ENCODE measurements around the gene SUN5.

The SUN5 gene

DNA sequence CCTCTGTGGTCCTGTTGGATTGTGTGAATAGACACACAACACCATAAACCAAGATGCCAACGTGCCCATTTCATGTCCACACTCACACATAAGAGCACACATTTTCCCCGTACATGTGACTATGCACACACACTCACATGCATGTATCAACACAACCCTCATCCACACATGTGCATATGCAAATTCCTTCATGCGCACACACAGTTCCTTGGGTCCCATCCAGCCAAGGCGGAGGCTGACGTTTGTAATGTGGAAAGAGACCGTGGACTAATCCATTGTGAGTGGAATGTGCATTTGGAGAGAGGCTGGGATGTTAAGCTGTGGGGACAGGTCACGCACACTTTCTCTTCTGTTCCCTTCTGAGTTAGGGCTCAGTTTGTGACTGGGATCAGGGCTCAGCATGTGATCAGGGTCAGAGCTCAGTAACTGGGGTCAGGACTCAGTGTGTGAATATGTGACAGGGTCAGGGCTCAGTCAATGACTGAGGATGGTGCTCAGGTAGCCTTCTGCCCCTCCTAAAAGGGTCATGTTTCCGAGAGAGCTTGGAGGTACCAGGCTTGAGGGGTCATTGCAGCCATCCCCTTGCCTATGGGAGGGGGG lies 2.6 kb upstream of the SUN5 start:
- H3K4me3 ChIP-seq (replicated peaks in 1 of 2; ENCODE audit: low read depth in 2 of 2, low read length in 2 of 2): no peak overlapping the region
- no peak for DNase-seq (ENCODE audit: low read depth in 2 of 2)
- TF ChIP-seq, protein P1, sequence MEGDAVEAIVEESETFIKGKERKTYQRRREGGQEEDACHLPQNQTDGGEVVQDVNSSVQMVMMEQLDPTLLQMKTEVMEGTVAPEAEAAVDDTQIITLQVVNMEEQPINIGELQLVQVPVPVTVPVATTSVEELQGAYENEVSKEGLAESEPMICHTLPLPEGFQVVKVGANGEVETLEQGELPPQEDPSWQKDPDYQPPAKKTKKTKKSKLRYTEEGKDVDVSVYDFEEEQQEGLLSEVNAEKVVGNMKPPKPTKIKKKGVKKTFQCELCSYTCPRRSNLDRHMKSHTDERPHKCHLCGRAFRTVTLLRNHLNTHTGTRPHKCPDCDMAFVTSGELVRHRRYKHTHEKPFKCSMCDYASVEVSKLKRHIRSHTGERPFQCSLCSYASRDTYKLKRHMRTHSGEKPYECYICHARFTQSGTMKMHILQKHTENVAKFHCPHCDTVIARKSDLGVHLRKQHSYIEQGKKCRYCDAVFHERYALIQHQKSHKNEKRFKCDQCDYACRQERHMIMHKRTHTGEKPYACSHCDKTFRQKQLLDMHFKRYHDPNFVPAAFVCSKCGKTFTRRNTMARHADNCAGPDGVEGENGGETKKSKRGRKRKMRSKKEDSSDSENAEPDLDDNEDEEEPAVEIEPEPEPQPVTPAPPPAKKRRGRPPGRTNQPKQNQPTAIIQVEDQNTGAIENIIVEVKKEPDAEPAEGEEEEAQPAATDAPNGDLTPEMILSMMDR (IDR thresholded peaks at IDR 0.05; ENCODE audit: low read depth, low read length): no peak

DNA sequence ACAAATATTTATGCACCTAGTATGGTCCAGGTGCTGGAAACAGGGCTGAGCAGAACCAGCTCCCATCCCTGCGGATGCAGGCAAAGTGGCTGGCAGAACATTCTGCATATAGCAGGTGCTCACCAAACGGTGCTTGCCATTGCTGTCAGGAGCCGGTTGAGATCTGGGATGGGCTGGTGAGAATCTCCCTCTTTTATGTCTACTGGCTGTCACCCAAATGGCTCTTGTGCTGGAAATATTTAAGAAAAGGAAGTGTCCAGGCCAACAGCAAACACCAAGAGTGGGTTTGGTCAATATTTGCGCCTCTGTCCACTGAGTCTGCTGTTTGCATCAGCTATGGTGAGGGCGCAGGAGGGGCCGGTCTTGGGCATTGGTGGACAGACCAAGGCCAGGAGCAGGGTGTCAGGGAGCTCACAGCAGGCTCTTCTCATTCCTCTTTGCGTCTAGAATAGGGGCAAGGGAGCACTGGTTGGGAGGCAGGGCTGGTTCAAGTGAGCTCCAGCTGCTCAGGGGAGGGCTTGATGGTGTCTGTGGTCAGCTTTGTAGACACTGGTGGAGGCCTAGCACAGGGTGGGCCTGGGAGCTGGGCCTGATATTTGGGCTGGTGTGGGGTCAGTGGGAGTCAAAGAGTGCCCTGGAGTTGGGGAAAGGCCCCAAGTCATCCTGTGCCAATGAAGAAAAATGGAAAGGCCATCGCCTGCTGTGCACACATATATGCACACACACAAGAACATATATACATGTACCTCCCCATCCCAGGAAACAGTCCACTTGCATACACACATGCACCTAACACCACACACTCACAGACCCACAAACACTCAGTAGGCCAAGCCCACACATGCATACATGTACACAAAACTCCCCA lies 1.9 kb upstream of the SUN5 start:
- TF ChIP-seq, protein P1 (IDR thresholded peaks at IDR 0.05; ENCODE audit: low read depth, low read length): no peak
- no peak for DNase-seq (ENCODE audit: low read depth in 2 of 2)
- no peak overlapping the region for H3K4me3 ChIP-seq (replicated peaks in 1 of 2; ENCODE audit: low read depth in 2 of 2, low read length in 2 of 2)

DNA sequence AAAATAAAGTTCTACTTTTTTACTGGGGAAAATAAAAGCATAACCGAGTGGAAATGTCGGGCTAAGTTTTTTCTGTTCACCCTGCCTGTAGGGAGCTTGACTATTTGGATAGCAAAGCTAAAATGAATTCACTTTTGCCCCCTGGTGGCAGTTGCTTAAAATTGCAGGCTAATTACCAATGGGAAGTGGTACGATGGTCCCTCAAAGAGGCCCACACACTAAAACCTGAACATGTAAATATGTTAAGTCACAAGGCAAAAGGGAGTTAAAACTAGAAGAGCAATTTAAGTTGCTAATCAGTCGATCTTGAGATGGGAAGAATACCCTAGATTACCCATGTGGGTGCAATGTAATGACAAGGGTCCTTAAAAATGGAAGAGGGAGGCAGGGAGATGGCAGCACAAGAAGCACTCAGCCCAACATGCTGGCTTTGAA lies 916 bp upstream of the SUN5 start:
- DNase-seq (ENCODE audit: low read depth in 2 of 2): peak in 1 of 2 donors; percentile 25
- no peak overlapping the region for H3K4me3 ChIP-seq (replicated peaks in 1 of 2; ENCODE audit: low read depth in 2 of 2, low read length in 2 of 2)
- TF ChIP-seq, protein P1 (IDR thresholded peaks at IDR 0.05; ENCODE audit: low read depth, low read length): peak; percentile 39

DNA sequence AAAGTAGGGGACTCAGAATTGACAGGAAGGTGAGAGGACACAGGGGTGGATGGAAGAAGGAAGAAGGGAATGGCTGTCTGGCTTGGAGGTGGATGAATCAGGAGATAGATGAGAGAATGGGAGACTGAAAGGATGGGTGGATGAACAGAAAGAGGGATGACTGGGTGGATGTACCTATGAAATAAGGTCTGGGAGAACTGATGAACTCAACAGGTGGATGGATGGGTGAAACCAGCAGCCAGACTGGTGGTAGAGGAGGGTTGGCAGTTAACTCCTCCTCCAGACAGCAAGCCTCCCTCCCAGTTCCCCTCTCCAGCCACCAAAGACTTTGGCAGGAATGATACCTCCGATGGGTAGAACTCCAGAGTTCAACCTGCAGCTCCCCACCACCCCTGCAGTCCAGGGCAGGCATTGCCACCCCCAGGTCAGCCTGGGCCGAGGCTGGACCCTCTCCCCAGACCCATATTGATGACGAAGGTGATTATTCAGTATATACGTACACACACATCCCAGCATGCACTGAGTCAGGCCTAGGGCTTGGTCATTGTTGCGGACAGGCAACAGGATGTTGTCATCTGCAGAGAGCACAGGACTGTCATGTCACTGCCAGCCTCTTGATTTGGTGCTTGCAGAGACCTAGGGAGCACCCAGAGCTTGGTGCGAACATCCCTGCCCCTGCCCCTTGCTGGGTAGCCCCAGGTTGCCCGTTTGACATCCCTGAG lies 2.0 kb downstream of the SUN5 start:
- TF ChIP-seq, protein P1 (IDR thresholded peaks at IDR 0.05; ENCODE audit: low read depth, low read length): no peak
- no peak for DNase-seq (ENCODE audit: low read depth in 2 of 2)
- no peak overlapping the region for H3K4me3 ChIP-seq (replicated peaks in 1 of 2; ENCODE audit: low read depth in 2 of 2, low read length in 2 of 2)

DNA sequence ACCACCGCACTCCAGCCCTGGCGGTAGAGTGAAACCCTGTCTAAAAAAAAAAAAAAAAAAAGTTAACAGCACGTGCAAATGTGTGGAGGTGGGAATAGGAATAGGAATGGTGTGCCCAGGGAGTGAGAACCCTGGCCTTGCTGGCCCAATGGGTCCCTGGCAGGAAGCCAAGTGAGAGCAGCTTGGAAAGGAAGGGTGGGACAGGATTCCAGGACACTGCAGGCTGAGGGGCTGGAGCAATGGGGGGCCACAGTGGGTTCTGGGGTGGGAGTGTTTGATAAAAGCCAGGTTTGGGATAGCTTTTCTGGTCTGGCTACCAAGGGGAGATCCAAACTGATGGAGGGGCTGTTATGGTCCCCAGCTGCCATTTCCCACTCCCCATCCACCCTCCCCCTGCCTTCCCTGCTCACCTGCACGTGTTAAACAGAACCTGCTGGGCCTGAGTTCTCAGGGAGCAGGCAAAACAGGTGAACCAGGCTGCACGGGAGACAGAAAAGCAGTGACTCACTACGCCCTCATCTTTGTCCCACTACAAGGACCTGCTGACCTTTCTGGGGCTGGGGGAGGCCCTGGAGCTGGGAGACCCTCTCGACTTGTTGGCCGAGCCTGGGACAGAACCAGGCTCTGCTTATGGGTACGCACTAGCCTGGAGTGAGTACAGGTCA lies 3.3 kb downstream of the SUN5 start:
- DNase-seq (ENCODE audit: low read depth in 2 of 2): no peak
- TF ChIP-seq, protein P1 (IDR thresholded peaks at IDR 0.05; ENCODE audit: low read depth, low read length): no peak
- H3K4me3 ChIP-seq (replicated peaks in 1 of 2; ENCODE audit: low read depth in 2 of 2, low read length in 2 of 2): no peak overlapping the region

DNA sequence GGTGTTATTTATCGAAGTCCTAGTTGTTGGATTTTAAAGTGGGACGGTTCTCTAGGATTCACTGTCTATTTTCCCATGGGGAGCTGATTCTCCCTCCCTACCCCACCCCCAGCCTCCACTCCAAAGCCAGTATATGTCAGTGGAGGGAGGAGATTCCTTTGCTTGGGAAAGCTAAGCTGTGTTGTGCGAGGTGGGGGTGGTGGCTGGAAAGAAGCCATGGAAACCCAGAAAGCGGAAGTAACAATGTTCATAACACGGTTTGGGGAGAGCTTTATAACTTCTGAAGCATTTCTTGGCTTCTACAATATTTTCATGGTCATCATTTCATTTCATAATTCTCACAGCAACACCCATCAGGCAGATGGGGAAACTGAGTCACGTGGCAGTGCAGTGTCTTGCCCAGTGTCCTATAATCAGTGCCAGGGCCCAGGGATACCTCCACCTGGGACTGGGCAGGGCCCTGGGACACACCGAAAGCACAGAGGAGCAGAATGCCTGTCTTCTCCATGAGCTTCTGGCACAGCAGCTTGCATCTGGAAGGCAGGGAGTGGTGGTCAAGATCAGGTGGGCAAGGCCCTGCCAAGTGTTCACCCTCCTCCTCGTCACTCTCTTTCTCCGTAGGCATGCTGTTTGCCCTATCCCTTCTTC lies 4.5 kb downstream of the SUN5 start:
- H3K4me3 ChIP-seq (replicated peaks in 1 of 2; ENCODE audit: low read depth in 2 of 2, low read length in 2 of 2): no peak overlapping the region
- peak in 1 of 2 donors; percentile 43 for DNase-seq (ENCODE audit: low read depth in 2 of 2)
- TF ChIP-seq, protein P1 (IDR thresholded peaks at IDR 0.05; ENCODE audit: low read depth, low read length): no peak
